Bronchial epithelial cell (primary cell): Measurements from ENCODE around the gene LSM2. TPM values are rescaled to one million over a fixed set of nuclear protein-coding genes. Genes with fewer than 3 reads are reported as not detected.
"Not testable (repeated sequence)": the region's sequence is repeated elsewhere in the genome, so short reads cannot be mapped to it uniquely, and the experiment has no call there.

Experiments
- DNase-seq: peaks from one replicate; pipeline ENCODE4 v3.0.0-alpha.2; 2010; ENCODE audit warnings: low read depth
- FAIRE-seq: peaks from 2 replicates; lab custom pipeline; 2011; peaks lifted over from hg19 to GRCh38; lab: Jason Lieb, UNC
- H3K27me3 ChIP-seq: 2 replicates; pipeline ENCODE4 v1.5.1; 2011; ENCODE audit warnings: low read length; ENCODE audit not compliant: control insufficient read depth, insufficient read depth
- H3K36me3 ChIP-seq: 2 replicates; pipeline ENCODE4 v1.5.1; 2011; ENCODE audit warnings: low read length; ENCODE audit not compliant: control insufficient read depth, insufficient read depth
- H3K4me3 ChIP-seq: 2 replicates; pipeline ENCODE4 v1.5.1; 2011; ENCODE audit warnings: mild to moderate bottlenecking, low read depth, low read length, control low read depth
- total RNA-seq: library from RNA; depleted of rRNA; stranded (reverse); fragments of >200 nt; gene quantifications from 2 replicates; pipeline ENCODE4 v1.2.1, GENCODE V29; 2014
- TF ChIP-seq, protein P1 (sequence below): IDR thresholded peaks from 2 replicates; pipeline ENCODE4 v1.5.1; 2011; ENCODE audit warnings: mild to moderate bottlenecking, moderate library complexity, low read length, control low read depth, inconsistent platforms; ENCODE audit not compliant: insufficient read depth, severe bottlenecking

LSM2 gene
- total RNA-seq, 1 donor from 2014 or later, result 29.2 TPM

DNA sequence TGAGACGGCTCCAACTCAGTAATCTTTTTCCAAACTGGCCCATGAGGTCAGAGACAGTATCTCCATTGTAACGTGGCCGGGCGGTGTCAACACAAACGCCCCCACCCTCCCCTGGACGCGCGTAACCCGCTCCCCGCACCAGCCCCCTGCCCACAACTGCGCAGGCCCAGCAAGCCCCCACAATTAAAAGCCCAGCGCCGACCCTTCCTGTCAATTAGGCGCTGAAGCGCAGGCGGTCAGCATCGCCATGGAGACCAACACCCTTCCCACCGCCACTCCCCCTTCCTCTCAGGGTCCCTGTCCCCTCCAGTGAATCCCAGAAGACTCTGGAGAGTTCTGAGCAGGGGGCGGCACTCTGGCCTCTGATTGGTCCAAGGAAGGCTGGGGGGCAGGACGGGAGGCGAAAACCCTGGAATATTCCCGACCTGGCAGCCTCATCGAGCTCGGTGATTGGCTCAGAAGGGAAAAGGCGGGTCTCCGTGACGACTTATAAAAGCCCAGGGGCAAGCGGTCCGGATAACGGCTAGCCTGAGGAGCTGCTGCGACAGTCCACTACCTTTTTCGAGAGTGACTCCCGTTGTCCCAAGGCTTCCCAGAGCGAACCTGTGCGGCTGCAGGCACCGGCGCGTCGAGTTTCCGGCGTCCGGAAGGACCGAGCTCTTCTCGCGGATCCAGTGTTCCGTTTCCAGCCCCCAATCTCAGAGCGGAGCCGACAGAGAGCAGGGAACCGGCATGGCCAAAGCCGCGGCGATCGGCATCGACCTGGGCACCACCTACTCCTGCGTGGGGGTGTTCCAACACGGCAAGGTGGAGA is 8.5 kb upstream of the LSM2 start, which contains the start of the genes HSPA1A and HSPA1L:
TSS of gene HSPA1A (plus strand) at position 519 of the 814 bp plus-strand sequence. CDS start at position 733, 214 bp downstream.
TSS of gene HSPA1L (minus strand) at position 259 of the 814 bp plus-strand sequence. CDS start 3,311 bp downstream, outside the sequence.
- FAIRE-seq, result no peak
- TF ChIP-seq, protein P1, sequence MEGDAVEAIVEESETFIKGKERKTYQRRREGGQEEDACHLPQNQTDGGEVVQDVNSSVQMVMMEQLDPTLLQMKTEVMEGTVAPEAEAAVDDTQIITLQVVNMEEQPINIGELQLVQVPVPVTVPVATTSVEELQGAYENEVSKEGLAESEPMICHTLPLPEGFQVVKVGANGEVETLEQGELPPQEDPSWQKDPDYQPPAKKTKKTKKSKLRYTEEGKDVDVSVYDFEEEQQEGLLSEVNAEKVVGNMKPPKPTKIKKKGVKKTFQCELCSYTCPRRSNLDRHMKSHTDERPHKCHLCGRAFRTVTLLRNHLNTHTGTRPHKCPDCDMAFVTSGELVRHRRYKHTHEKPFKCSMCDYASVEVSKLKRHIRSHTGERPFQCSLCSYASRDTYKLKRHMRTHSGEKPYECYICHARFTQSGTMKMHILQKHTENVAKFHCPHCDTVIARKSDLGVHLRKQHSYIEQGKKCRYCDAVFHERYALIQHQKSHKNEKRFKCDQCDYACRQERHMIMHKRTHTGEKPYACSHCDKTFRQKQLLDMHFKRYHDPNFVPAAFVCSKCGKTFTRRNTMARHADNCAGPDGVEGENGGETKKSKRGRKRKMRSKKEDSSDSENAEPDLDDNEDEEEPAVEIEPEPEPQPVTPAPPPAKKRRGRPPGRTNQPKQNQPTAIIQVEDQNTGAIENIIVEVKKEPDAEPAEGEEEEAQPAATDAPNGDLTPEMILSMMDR, result no peak
- H3K4me3 ChIP-seq, result peak within 1 kb of the TSS; percentile 51
- no peaks in the 10 kb centered on the region for H3K27me3 ChIP-seq
- no peaks in the 10 kb centered on the region for H3K36me3 ChIP-seq
- DNase-seq, result peak; percentile 87

DNA sequence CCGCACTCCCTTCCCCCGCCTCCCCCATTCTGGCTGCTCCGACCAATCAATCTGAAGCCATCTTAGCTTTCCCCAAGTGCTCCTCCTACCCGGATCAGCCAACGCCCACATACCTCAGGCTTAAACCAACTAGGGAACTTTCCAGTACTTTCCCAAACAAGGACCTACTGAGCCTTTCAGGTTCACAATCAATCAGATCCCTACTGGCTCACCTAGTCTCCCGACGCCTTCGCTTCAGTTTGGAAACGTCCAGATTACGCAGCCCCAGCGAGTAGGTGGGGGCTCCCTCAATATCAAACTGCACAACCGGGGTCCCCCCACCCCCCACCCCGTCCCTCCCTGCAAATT is 7.9 kb upstream of the LSM2 start:
- DNase-seq, result peak; percentile 98
- Histone ChIP-seq H3K36me3 (no peaks in the 10 kb centered on the region), H3K27me3 (no peaks in the 10 kb centered on the region), H3K4me3 (peak overlapping the region; percentile 51)
- TF ChIP-seq, protein P1, result no peak
- FAIRE-seq, result no peak

DNA sequence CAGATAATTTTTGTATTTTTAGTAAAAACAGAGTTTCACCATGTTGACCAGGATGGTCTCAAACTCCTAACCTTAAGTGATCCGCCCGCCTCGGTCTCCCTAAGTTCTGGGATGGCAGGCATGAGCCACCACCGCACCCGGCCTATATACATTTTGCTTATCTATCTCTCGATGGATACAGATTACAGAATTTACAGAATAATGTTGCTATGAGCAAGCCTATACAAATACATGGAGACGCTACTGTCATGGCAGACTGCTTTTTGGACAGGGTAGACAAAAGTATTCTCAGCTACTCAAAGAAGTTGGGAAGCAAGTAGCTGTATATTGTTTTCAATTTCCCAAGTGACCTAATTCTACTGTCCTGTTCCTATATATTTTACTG is 6.7 kb upstream of the LSM2 start:
- FAIRE-seq (no peak), DNase-seq (no peak)
- TF ChIP-seq, protein P1, result no peak
- no peaks in the 10 kb centered on the region for H3K27me3 ChIP-seq
- no peak overlapping the region for H3K4me3 ChIP-seq
- H3K36me3 ChIP-seq, result no peaks in the 10 kb centered on the region

DNA sequence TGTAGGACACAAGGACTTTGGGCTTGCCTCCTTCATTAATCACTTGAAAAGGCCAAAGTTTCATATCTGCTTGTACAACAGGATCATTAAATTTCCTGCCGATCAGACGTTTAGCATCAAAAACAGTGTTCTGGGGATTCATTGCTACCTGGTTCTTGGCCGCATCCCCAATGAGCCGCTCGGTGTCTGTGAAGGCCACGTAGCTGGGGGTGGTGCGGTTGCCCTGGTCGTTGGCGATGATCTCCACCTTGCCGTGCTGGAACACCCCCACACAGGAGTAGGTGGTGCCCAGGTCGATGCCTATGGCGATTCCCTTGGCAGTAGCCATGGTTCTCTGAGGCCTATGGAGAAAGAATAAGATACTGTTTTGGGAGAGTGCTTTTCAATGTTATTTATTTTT is 4.9 kb upstream of the LSM2 start:
- TF ChIP-seq, protein P1, result no peak
- FAIRE-seq (no peak), DNase-seq (no peak)
- H3K27me3 ChIP-seq, result no peaks in the 10 kb centered on the region
- H3K36me3 ChIP-seq, result no peaks in the 10 kb centered on the region
- H3K4me3 ChIP-seq, result no peak overlapping the region

DNA sequence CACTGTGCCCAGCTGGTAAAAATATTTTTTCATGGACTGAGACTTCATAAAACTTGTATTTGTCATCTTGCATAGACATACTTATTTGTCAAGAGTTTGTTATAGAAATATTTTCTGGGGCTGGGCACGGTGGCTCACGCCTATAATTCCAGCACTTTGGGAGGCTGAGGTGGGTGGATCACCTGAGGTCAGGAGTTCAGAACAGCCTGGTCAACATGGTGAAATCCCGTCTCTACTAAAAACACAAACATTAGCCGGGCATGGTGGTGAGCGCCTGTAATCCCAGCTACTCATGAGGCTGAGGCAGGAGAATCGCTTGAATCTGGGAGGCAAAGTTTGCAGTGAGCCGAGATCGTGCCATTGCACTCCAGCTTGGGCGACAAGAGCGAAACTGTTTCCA is 1.8 kb upstream of the LSM2 start:
- not testable (repeated sequence) for H3K36me3 ChIP-seq, H3K27me3 ChIP-seq, H3K4me3 ChIP-seq, DNase-seq, FAIRE-seq

DNA sequence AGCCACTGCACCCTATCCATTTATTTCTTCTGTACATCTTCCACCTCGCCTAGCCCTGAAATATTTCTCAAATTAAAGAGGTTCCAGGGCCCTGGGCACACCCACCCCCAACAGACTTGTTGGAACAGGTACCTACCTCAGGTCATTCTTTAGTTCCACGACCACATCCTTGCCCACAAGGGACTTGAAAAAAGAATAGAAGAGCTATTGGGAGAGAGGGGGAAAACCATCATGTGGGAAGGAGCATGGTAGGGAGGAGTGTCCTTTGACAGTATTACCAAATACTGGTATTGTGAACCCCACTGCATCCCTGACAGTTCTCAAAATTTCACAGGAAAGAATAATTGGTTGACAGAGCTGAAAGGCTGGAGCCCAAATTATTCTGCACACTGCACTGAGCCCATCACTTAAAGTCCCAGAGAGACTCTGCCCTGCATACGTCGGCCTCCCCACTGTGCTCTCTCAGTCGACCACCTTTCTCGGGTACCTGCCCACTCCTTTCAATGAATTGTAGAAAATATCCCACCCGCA is 762 bp downstream of the LSM2 start:
- Histone ChIP-seq H3K36me3 (no peaks in the 10 kb centered on the region), H3K4me3 (peak overlapping the region; percentile 60), H3K27me3 (no peaks in the 10 kb centered on the region)
- FAIRE-seq (no peak), DNase-seq (peak; percentile 51)
- TF ChIP-seq, protein P1, result no peak

DNA sequence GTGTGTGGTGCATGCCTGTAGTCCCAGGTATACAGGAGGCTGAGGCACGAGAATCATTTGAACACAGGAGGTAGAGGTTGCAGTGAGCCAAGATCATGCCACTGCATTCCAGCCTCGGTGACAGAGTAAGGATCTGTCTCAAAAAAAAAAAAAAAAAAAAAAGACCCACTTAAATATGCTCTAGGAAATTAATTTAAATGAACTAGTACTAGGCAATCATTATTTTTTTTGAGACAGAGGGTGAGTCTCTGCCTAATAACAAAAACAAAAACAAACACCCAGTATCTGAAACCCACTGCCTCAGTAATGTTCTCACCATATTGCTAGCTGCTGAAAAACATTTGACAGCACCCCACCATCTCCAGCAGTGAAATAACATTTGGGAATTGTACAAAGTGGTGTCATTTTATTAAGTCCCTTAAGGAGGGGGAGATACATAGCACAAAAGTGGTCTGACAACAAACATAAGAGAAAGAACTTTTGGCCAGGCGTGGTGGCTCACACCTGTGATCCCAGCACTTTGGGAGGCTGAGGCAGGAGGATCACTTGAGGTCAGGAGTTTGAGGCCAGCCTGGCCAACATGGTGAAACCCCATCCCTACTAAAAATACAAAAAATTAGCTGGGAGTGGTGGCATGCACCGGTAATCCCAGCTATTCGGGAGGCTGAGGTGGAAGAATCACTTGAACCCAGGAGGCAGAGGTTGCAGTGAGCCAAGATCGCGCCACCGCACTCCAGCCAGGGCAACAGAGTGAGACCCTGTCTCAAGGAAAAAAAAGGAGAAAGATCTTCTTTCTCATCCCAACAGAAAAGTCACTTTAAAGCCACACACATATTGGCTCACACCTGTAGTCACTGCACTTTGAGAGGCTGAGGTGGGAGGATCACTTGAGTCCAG is 5.5 kb downstream of the LSM2 start:
- not testable (repeated sequence) for FAIRE-seq, DNase-seq, H3K36me3 ChIP-seq, H3K27me3 ChIP-seq, H3K4me3 ChIP-seq
